Measurements from ENCODE around the gene PRKCB.
"Not testable (repeated sequence)": the region's sequence is repeated elsewhere in the genome, so short reads cannot be mapped to it uniquely, and the experiment has no call there.

Gene PRKCB

DNA sequence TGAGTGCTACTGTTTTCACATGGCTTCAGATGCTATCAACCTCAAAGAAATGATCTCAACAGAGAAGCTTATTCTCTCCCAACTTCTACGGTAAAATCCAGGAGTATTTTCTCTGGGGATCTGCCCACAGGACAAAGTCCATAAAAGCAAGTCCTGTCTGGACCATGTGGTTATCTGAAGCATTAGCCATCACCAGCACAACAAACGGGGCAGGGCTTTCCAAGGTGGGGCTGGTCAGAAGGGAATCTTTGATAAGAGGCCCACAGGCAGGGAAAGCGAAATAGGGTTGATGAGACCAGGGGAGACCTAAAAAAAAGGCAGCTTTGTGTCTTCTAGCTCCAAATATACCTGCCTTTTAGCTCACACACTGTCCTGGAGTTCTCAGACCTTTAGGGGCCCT lies 381.7 kb downstream of the PRKCB start:
- H3K4me3 ChIP-seq (ENCODE audit: low read depth, low read length), result no peak overlapping the region
- DNase-seq (ENCODE audit: low read depth), result no peak
- TF ChIP-seq, protein P1, sequence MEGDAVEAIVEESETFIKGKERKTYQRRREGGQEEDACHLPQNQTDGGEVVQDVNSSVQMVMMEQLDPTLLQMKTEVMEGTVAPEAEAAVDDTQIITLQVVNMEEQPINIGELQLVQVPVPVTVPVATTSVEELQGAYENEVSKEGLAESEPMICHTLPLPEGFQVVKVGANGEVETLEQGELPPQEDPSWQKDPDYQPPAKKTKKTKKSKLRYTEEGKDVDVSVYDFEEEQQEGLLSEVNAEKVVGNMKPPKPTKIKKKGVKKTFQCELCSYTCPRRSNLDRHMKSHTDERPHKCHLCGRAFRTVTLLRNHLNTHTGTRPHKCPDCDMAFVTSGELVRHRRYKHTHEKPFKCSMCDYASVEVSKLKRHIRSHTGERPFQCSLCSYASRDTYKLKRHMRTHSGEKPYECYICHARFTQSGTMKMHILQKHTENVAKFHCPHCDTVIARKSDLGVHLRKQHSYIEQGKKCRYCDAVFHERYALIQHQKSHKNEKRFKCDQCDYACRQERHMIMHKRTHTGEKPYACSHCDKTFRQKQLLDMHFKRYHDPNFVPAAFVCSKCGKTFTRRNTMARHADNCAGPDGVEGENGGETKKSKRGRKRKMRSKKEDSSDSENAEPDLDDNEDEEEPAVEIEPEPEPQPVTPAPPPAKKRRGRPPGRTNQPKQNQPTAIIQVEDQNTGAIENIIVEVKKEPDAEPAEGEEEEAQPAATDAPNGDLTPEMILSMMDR (IDR thresholded peaks at IDR 0.05; ENCODE audit: control insufficient read depth, extremely low read depth, insufficient read depth), result no peak

DNA sequence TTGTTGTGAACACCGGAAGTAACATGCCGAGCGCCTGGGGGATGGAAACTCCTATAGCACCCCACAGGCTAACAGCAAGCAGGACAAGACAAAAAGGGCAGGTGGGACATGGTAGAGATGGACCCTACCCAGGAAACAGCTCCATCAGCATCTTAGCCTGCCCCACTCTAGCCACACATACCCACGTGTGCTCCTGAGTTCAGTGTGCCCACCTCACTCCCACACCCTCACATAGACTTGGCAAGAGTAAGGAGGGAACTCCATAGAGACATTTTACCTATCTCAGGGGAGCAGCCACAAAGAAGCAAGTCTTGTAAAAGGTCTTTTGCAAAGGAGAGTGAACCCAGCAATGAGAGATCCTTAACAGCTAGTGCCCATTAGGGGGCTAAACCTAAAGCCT lies 382.5 kb downstream of the PRKCB start:
- TF ChIP-seq, protein P1 (IDR thresholded peaks at IDR 0.05; ENCODE audit: control insufficient read depth, extremely low read depth, insufficient read depth), result no peak
- DNase-seq (ENCODE audit: low read depth), result no peak
- H3K4me3 ChIP-seq (ENCODE audit: low read depth, low read length), result no peak overlapping the region

DNA sequence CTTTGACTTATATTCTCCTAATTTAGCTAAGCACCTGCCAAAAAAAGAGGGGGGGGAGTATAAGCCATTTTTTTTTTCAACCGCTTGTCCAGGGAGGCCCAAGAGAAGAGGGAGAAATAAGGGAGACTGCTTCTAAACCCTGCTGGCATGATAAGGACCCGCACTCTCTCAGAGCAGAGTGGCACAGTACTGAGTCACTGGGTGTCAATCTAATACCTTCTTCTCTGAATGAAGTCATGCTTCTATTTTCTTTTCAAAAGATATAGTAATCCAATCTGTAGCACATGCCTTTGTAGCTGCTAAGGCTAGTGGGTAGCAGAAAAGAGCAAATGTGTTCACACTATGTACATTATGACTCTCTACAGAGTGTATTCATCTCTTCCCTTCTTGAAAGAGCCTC lies 385.4 kb downstream of the PRKCB start:
- no peak overlapping the region for H3K4me3 ChIP-seq (ENCODE audit: low read depth, low read length)
- no peak for DNase-seq (ENCODE audit: low read depth)
- TF ChIP-seq, protein P1 (IDR thresholded peaks at IDR 0.05; ENCODE audit: control insufficient read depth, extremely low read depth, insufficient read depth), result no peak

DNA sequence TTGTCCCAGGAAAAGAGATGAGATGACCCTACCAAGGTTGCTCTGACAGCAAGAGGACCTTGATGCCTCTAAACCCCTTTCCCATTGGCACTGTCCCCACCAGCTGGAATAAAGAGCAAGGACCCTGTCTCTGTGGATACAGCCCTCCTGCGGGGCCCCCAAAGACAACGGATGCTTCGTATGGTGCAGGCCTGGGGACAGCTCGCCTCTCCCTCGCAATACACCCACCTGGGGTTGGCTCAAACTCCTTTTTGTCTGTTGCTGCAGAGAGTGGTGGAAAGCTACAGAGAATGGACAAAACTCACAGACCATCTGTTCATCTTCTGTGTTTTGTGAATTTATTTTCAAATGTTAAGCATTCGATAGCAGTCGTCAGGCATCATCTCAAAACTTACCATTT lies 392.7 kb downstream of the PRKCB start:
- DNase-seq (ENCODE audit: low read depth), result no peak

DNA sequence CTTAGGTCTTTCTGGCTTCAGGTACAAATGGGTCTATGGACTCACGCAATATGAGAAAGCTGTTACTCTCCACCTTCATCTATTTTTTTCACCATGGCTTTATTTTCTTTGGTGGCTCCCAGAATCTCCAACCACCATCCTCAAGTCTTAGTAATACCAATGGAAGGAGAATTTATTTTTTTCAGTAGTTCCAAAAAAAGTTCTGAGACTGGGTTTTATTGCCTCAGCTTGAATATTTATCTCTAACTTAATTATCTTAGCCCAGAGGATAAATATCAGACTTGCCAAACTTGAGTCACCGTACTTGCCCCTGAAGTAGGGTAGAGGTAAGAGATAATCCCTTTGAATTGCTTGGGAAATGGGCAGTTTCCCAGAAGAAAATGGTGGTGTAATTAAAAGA lies 397.2 kb downstream of the PRKCB start:
- DNase-seq (ENCODE audit: low read depth), result no peak
- TF ChIP-seq, protein P1 (IDR thresholded peaks at IDR 0.05; ENCODE audit: control insufficient read depth, extremely low read depth, insufficient read depth), result no peak
- no peak overlapping the region for H3K4me3 ChIP-seq (ENCODE audit: low read depth, low read length)

More for the DNA sequence above, 392.7 kb downstream of the PRKCB start:
- no peak overlapping the region for H3K4me3 ChIP-seq (ENCODE audit: low read depth, low read length)
- TF ChIP-seq, protein P1 (IDR thresholded peaks at IDR 0.05; ENCODE audit: control insufficient read depth, extremely low read depth, insufficient read depth), result no peak

DNA sequence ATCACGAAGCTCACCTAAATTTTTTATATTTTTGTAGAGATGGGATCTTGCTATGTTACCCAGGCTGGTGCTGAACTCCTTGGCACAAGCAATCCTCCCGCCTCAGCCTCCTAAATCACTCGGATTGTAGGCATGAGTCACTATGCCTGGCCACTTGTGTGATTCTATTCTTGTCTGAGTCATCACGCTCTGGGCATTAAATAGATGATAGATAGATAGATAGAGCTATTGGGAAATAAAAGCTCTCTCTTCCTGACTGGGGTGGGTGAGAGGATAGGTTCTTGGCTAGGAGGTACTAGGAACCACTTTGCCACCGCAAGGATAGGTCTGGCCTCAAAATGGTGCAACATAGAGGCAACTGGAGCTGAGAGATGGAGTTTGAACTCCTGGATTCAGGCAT lies 399.0 kb downstream of the PRKCB start:
- H3K4me3 ChIP-seq (ENCODE audit: low read depth, low read length), result no peak overlapping the region
- DNase-seq (ENCODE audit: low read depth), result no peak

DNA sequence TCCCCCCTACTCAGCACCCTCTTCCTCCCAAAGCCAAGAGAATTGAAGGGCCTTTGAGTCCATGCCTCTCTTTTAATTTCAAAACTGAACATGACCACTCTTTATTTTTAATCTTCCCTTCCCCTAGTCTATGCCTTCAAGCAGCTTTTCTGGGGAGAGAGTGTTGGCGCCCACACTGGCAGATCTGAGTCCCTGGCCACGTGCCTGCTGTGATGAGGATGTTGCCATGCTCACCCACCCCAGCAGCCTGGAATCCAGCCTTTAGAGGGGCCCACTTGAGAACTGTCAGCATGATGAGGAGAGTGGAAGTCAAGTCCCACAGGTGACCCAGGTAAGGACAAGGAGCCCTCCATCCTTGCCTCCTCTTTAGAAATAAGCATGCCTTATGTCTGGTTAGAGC lies 400.0 kb downstream of the PRKCB start:
- no peak for DNase-seq (ENCODE audit: low read depth)
- TF ChIP-seq, protein P1 (IDR thresholded peaks at IDR 0.05; ENCODE audit: control insufficient read depth, extremely low read depth, insufficient read depth), result no peak
- no peak overlapping the region for H3K4me3 ChIP-seq (ENCODE audit: low read depth, low read length)

More for the DNA sequence above, 399.0 kb downstream of the PRKCB start:
- TF ChIP-seq, protein P1 (IDR thresholded peaks at IDR 0.05; ENCODE audit: control insufficient read depth, extremely low read depth, insufficient read depth), result no peak

DNA sequence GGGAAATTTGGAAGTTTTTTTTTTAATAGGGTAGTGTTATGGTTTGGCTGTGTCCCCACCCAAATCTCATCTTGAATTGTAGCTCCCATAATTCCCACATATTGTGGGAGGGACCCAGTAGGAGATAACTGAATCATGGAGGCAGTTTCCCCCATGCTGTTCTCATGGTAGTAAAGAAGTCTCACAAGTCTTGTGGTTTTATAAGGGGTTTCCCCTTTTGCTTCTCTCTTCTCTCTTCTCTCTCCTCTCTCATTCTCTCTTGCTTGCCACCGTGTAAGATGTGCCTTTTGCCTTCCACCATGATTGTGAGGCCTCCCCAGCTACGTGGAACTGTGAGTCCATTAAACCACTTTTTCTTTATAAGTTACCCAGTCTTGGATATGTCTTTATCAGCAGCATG lies 403.1 kb downstream of the PRKCB start:
- not testable (repeated sequence) for DNase-seq (ENCODE audit: low read depth); H3K4me3 ChIP-seq (ENCODE audit: low read depth, low read length)

Data from LNCaP clone FGC (cell line).